ENCODE results near the gene RBM23.

The RBM23 gene

GRCh38 chr14:22884738-22885523 lies 34.0 kb downstream of the RBM23 start:
- H3K27ac ChIP-seq = no peak overlapping the region
- no peak for TF ChIP-seq CTCF (conservative IDR thresholded peaks at IDR 0.05)

GRCh38 chr14:22884076-22884737 lies 34.7 kb downstream of the RBM23 start:
- no peak overlapping the region for H3K27ac ChIP-seq
- no peak for TF ChIP-seq CTCF (conservative IDR thresholded peaks at IDR 0.05)

GRCh38 chr14:22883173-22883976 lies 35.6 kb downstream of the RBM23 start, which contains the start of gene REM2:
TSS of gene REM2 (plus strand) at chr14:22883222. CDS start at chr14:22883288, 66 bp downstream.
- TF ChIP-seq CTCF (conservative IDR thresholded peaks at IDR 0.05) = no peak
- H3K27ac ChIP-seq = peak within 1 kb of the TSS; percentile 35; the same call in 1 of the 2 replicates

- TF ChIP-seq CTCF (conservative IDR thresholded peaks at IDR 0.05) = no peak
- H3K27ac ChIP-seq = peak overlapping the region; percentile 35; the same call in 1 of the 2 replicates
These were observed 36.3 kb downstream of the RBM23 start for GRCh38 chr14:22882529-22883172.

- peak overlapping the region; percentile 35; the same call in 1 of the 2 replicates for H3K27ac ChIP-seq
- TF ChIP-seq CTCF (conservative IDR thresholded peaks at IDR 0.05) = no peak
These were observed 36.9 kb downstream of the RBM23 start for GRCh38 chr14:22882064-22882463.

- TF ChIP-seq CTCF (conservative IDR thresholded peaks at IDR 0.05) = no peak
- no peak overlapping the region for H3K27ac ChIP-seq
These were observed 40.4 kb downstream of the RBM23 start for GRCh38 chr14:22878271-22879246.
